ENCODE data around the gene GPANK1. TPM values are rescaled to one million over a fixed set of nuclear protein-coding genes. Genes with fewer than 3 reads are reported as not detected.
A peak's percentile ranks its signal among the peaks of the same experiment; 100 is the strongest.

Gene GPANK1
- total RNA-seq, 1 donor from 2014 or later = 37.2 TPM

GRCh38 chr6:31657406-31658157 lies 7.2 kb downstream of the GPANK1 start:
- peaks cover 66% of the 10 kb centered on the region for H3K4me1 Mint-ChIP-seq (ENCODE audit: low read depth)
- peak overlapping the region; percentile 24 for H3K27ac Mint-ChIP-seq
- H3K9me3 Mint-ChIP-seq = no peaks in the 10 kb centered on the region
- peak; percentile 29 for DNase-seq (ENCODE audit: low spot score)
- peaks cover 38% of the 10 kb centered on the region for H3K36me3 Mint-ChIP-seq (ENCODE audit: low read depth)
- H3K27me3 Mint-ChIP-seq (ENCODE audit: insufficient read depth) = no peaks in the 10 kb centered on the region
- intact Hi-C loops (cut with micrococcal nuclease) = no loop called here
- peak overlapping the region; percentile 91 for H3K4me3 Mint-ChIP-seq

GRCh38 chr6:31655349-31656237 lies 9.2 kb downstream of the GPANK1 start, which contains the start of gene APOM:
TSS of gene APOM (plus strand) at chr6:31655894. CDS start at chr6:31655967, 73 bp downstream.
- no peak for DNase-seq (ENCODE audit: low spot score)
- Mint-ChIP-seq H3K4me1 (ENCODE audit: low read depth) (peaks cover 62% of the 10 kb centered on the region), H3K27ac (peak within 1 kb of the TSS; percentile 62), H3K9me3 (no peaks in the 10 kb centered on the region), H3K36me3 (ENCODE audit: low read depth) (peaks cover 35% of the 10 kb centered on the region), H3K4me3 (no peak within 1 kb of the TSS), H3K27me3 (ENCODE audit: insufficient read depth) (no peaks in the 10 kb centered on the region)
- intact Hi-C loops (cut with micrococcal nuclease) = no loop called here

GRCh38 chr6:31654574-31655348 lies 10.0 kb downstream of the GPANK1 start:
- Mint-ChIP-seq H3K9me3 (no peaks in the 10 kb centered on the region), H3K27ac (no peak overlapping the region), H3K4me1 (ENCODE audit: low read depth) (peaks cover 57% of the 10 kb centered on the region), H3K4me3 (peak overlapping the region; percentile 15), H3K36me3 (ENCODE audit: low read depth) (peaks cover 31% of the 10 kb centered on the region), H3K27me3 (ENCODE audit: insufficient read depth) (no peaks in the 10 kb centered on the region)
- no peak for DNase-seq (ENCODE audit: low spot score)
- intact Hi-C loops (cut with micrococcal nuclease) = loop anchor here (5.0 kb wide), 1 partner anchor 1188 kb away; the partner anchor contains the start of gene PSMB8

GRCh38 chr6:31652925-31653724 lies 11.7 kb downstream of the GPANK1 start:
- peaks cover 48% of the 10 kb centered on the region for H3K4me1 Mint-ChIP-seq (ENCODE audit: low read depth)
- H3K27ac Mint-ChIP-seq = peak overlapping the region; percentile 100
- no peaks in the 10 kb centered on the region for H3K9me3 Mint-ChIP-seq
- H3K36me3 Mint-ChIP-seq (ENCODE audit: low read depth) = peaks cover 36% of the 10 kb centered on the region
- H3K27me3 Mint-ChIP-seq (ENCODE audit: insufficient read depth) = no peaks in the 10 kb centered on the region
- H3K4me3 Mint-ChIP-seq = peak overlapping the region; percentile 93
- intact Hi-C loops (cut with micrococcal nuclease) = loop anchor here (1.0 to 5.0 kb wide), 15 partner anchors 7 to 1189 kb away; partner anchors contain the start of genes ABHD16A, C6orf47, DDX39B and HSPA1B
- DNase-seq (ENCODE audit: low spot score) = peak; percentile 81

GRCh38 chr6:31651602-31652191 lies 13.1 kb downstream of the GPANK1 start:
- H3K4me3 Mint-ChIP-seq = peak overlapping the region; percentile 93
- no peak for DNase-seq (ENCODE audit: low spot score)
- peaks cover 42% of the 10 kb centered on the region for H3K36me3 Mint-ChIP-seq (ENCODE audit: low read depth)
- peak overlapping the region; percentile 100 for H3K27ac Mint-ChIP-seq
- H3K27me3 Mint-ChIP-seq (ENCODE audit: insufficient read depth) = no peaks in the 10 kb centered on the region
- peaks cover 37% of the 10 kb centered on the region for H3K4me1 Mint-ChIP-seq (ENCODE audit: low read depth)
- intact Hi-C loops (cut with micrococcal nuclease) = loop anchor here (1.0 to 5.0 kb wide), 15 partner anchors 9 to 1191 kb away; partner anchors contain the start of genes ABHD16A, C6orf47, DDX39B and HSPA1B
- H3K9me3 Mint-ChIP-seq = no peaks in the 10 kb centered on the region

- Mint-ChIP-seq H3K27ac (no peak overlapping the region), H3K27me3 (ENCODE audit: insufficient read depth) (no peaks in the 10 kb centered on the region), H3K4me1 (ENCODE audit: low read depth) (peaks cover 13% of the 10 kb centered on the region), H3K9me3 (no peaks in the 10 kb centered on the region), H3K36me3 (ENCODE audit: low read depth) (peaks cover 55% of the 10 kb centered on the region), H3K4me3 (no peak overlapping the region)
- DNase-seq (ENCODE audit: low spot score) = no peak
- intact Hi-C loops (cut with micrococcal nuclease) = no loop called here
Measured at GRCh38 chr6:31645325-31645724, 19.5 kb downstream of the GPANK1 start.

GRCh38 chr6:31643818-31644454 lies 20.9 kb downstream of the GPANK1 start:
- Mint-ChIP-seq H3K9me3 (no peaks in the 10 kb centered on the region), H3K4me1 (ENCODE audit: low read depth) (peaks cover 7% of the 10 kb centered on the region), H3K36me3 (ENCODE audit: low read depth) (peaks cover 52% of the 10 kb centered on the region), H3K4me3 (no peak overlapping the region), H3K27ac (no peak overlapping the region), H3K27me3 (ENCODE audit: insufficient read depth) (no peaks in the 10 kb centered on the region)
- intact Hi-C loops (cut with micrococcal nuclease) = no loop called here
- DNase-seq (ENCODE audit: low spot score) = no peak

- Mint-ChIP-seq H3K27me3 (ENCODE audit: insufficient read depth) (no peaks in the 10 kb centered on the region), H3K9me3 (no peaks in the 10 kb centered on the region), H3K27ac (no peak overlapping the region), H3K36me3 (ENCODE audit: low read depth) (peaks cover 53% of the 10 kb centered on the region), H3K4me3 (no peak overlapping the region), H3K4me1 (ENCODE audit: low read depth) (peaks cover 10% of the 10 kb centered on the region)
- DNase-seq (ENCODE audit: low spot score) = no peak
- intact Hi-C loops (cut with micrococcal nuclease) = no loop called here
Measured at GRCh38 chr6:31642798-31643570, 21.8 kb downstream of the GPANK1 start.

GRCh38 chr6:31641370-31641769 lies 23.4 kb downstream of the GPANK1 start:
- H3K36me3 Mint-ChIP-seq (ENCODE audit: low read depth) = peaks cover 57% of the 10 kb centered on the region
- intact Hi-C loops (cut with micrococcal nuclease) = no loop called here
- peaks cover 10% of the 10 kb centered on the region for H3K4me1 Mint-ChIP-seq (ENCODE audit: low read depth)
- H3K27ac Mint-ChIP-seq = no peak overlapping the region
- H3K4me3 Mint-ChIP-seq = no peak overlapping the region
- no peaks in the 10 kb centered on the region for H3K27me3 Mint-ChIP-seq (ENCODE audit: insufficient read depth)
- no peak for DNase-seq (ENCODE audit: low spot score)
- no peaks in the 10 kb centered on the region for H3K9me3 Mint-ChIP-seq

- Mint-ChIP-seq H3K4me3 (no peak overlapping the region), H3K36me3 (ENCODE audit: low read depth) (peaks cover 58% of the 10 kb centered on the region)
- intact Hi-C loops (cut with micrococcal nuclease) = no loop called here
Measured at GRCh38 chr6:31640612-31641011, 24.2 kb downstream of the GPANK1 start.

GRCh38 chr6:31639449-31639861 lies 25.3 kb downstream of the GPANK1 start:
- H3K4me1 Mint-ChIP-seq (ENCODE audit: low read depth) = peaks cover 5% of the 10 kb centered on the region
- intact Hi-C loops (cut with micrococcal nuclease) = no loop called here
- H3K27me3 Mint-ChIP-seq (ENCODE audit: insufficient read depth) = no peaks in the 10 kb centered on the region
- H3K4me3 Mint-ChIP-seq = no peak overlapping the region
- peak overlapping the region; percentile 43 for H3K27ac Mint-ChIP-seq
- peaks cover 53% of the 10 kb centered on the region for H3K36me3 Mint-ChIP-seq (ENCODE audit: low read depth)
- no peak for DNase-seq (ENCODE audit: low spot score)
- H3K9me3 Mint-ChIP-seq = no peaks in the 10 kb centered on the region

More at GRCh38 chr6:31640612-31641011, 24.2 kb downstream of the GPANK1 start:
- DNase-seq (ENCODE audit: low spot score) = no peak
- H3K27me3 Mint-ChIP-seq (ENCODE audit: insufficient read depth) = no peaks in the 10 kb centered on the region
- H3K27ac Mint-ChIP-seq = no peak overlapping the region
- H3K9me3 Mint-ChIP-seq = no peaks in the 10 kb centered on the region
- peaks cover 9% of the 10 kb centered on the region for H3K4me1 Mint-ChIP-seq (ENCODE audit: low read depth)
